MM.1S (cell line): Measurements from ENCODE around the gene LSAMP.

ENCODE experiments used
- DNase-seq: peaks from one replicate; pipeline ENCODE4 v3.0.0-alpha.2; 2015
- H2AFZ ChIP-seq: fragments of 300-600 bp; sonication (generic); 2 replicates; pipeline ENCODE4 v1.6.0; 2016; ENCODE audit warnings: antibody characterized with exemption, low read length
- H3F3A ChIP-seq: fragments of 300-600 bp; sonication (generic); 2 replicates; pipeline ENCODE4 v1.6.1; 2016; ENCODE audit warnings: mild to moderate bottlenecking, antibody characterized with exemption, low read length, moderate library complexity, mixed read lengths; ENCODE audit not compliant: insufficient read depth
- H3K27ac ChIP-seq: fragments of 300-600 bp; sonication (generic); 2 replicates; pipeline ENCODE4 v1.5.1; 2016; ENCODE audit warnings: mild to moderate bottlenecking, low read length
- H3K27me3 ChIP-seq: fragments of 300-600 bp; sonication (generic); replicated peaks from 2 replicates; pipeline ENCODE4 v1.6.0; 2016; ENCODE audit warnings: low read length; ENCODE audit not compliant: insufficient read depth
- H3K36me3 ChIP-seq: fragments of 300-600 bp; sonication (generic); replicated peaks from 2 replicates; pipeline ENCODE4 v1.6.1; 2016; ENCODE audit warnings: mild to moderate bottlenecking, low read length, mixed read lengths; ENCODE audit not compliant: insufficient read depth
- H3K4me1 ChIP-seq: fragments of 300-600 bp; sonication (generic); 2 replicates; pipeline ENCODE4 v1.6.1; 2016; ENCODE audit warnings: low read length, mixed read lengths
- H3K4me2 ChIP-seq: fragments of 300-600 bp; sonication (generic); 2 replicates; pipeline ENCODE4 v1.6.0; 2016; ENCODE audit warnings: low read depth, low read length
- H3K4me3 ChIP-seq: fragments of 300-600 bp; sonication (generic); 2 replicates; pipeline ENCODE4 v1.5.1; 2016; ENCODE audit warnings: low read length, mixed read lengths
- H3K79me2 ChIP-seq: fragments of 300-600 bp; sonication (generic); 2 replicates; pipeline ENCODE4 v1.6.1; 2016; ENCODE audit warnings: mixed run types, low read length, mixed read lengths
- H3K9ac ChIP-seq: fragments of 300-600 bp; sonication (generic); 2 replicates; pipeline ENCODE4 v1.6.1; 2016; ENCODE audit warnings: low read length, mixed read lengths
- H3K9me2 ChIP-seq: fragments of 300-600 bp; sonication (generic); replicated peaks from 2 replicates; pipeline ENCODE4 v1.6.1; 2016; ENCODE audit warnings: mild to moderate bottlenecking, low read length, mixed read lengths; ENCODE audit not compliant: insufficient read depth
- H3K9me3 ChIP-seq: fragments of 300-600 bp; sonication (generic); replicated peaks from 2 replicates; pipeline ENCODE4 v1.6.1; 2016; ENCODE audit warnings: mild to moderate bottlenecking, low read length, mixed read lengths; ENCODE audit not compliant: insufficient read depth
- H4K20me1 ChIP-seq: fragments of 300-600 bp; sonication (generic); 2 replicates; pipeline ENCODE4 v1.6.1; 2016; ENCODE audit warnings: mild to moderate bottlenecking, low read length, moderate library complexity, mixed read lengths; ENCODE audit not compliant: insufficient read depth
- CTCF ChIP-seq: fragments of 300-600 bp; sonication (generic); IDR thresholded peaks from 2 replicates; pipeline ENCODE4 v1.5.1; 2016; ENCODE audit warnings: antibody characterized with exemption, low read length, mixed read lengths
- EZH2 ChIP-seq: fragments of 300-600 bp; sonication (generic); optimal IDR thresholded peaks from 2 replicates; pipeline ENCODE3; 2017; ENCODE audit warnings: low read depth, mild to moderate bottlenecking, antibody characterized with exemption, low read length, mixed read lengths
- EZH2phosphoT487 ChIP-seq: fragments of 300-600 bp; sonication (generic); IDR thresholded peaks from 2 replicates; pipeline ENCODE4 v1.6.1; 2018; ENCODE audit warnings: antibody characterized with exemption, low read length

Gene LSAMP

GRCh38 chr3:115975353-115975752 lies 469.9 kb downstream of the LSAMP start:
- Histone ChIP-seq H3F3A (no peaks in the 10 kb centered on the region), H3K79me2 (no peaks in the 10 kb centered on the region), H3K9me3 (no peaks in the 10 kb centered on the region), H3K27me3 (no peaks in the 10 kb centered on the region), H3K36me3 (no peaks in the 10 kb centered on the region), H3K4me1 (no peaks in the 10 kb centered on the region), H4K20me1 (no peaks in the 10 kb centered on the region), H3K4me2 (no peak overlapping the region), H2AFZ (no peak overlapping the region), H3K27ac (no peak overlapping the region), H3K9me2 (no peaks in the 10 kb centered on the region), H3K4me3 (no peak overlapping the region), H3K9ac (no peak overlapping the region)
- DNase-seq: no peak
- TF ChIP-seq CTCF (no peak), EZH2phosphoT487 (no peak), EZH2 (no peak)

- Histone ChIP-seq H3K79me2 (no peaks in the 10 kb centered on the region), H3K27me3 (no peaks in the 10 kb centered on the region), H2AFZ (no peak overlapping the region), H3K27ac (no peak overlapping the region), H3F3A (no peaks in the 10 kb centered on the region), H3K9ac (no peak overlapping the region), H3K36me3 (no peaks in the 10 kb centered on the region), H4K20me1 (no peaks in the 10 kb centered on the region), H3K4me1 (no peaks in the 10 kb centered on the region), H3K4me3 (no peak overlapping the region), H3K9me2 (no peaks in the 10 kb centered on the region), H3K9me3 (no peaks in the 10 kb centered on the region), H3K4me2 (no peak overlapping the region)
- TF ChIP-seq EZH2phosphoT487: no peak
- TF ChIP-seq CTCF: no peak
- TF ChIP-seq EZH2: no peak
- no peak for DNase-seq
These were observed 470.3 kb downstream of the LSAMP start for GRCh38 chr3:115974940-115975339.

GRCh38 chr3:115968871-115969270 lies 476.4 kb downstream of the LSAMP start:
- H3F3A ChIP-seq: no peaks in the 10 kb centered on the region
- no peak overlapping the region for H3K27ac ChIP-seq
- H3K9me3 ChIP-seq: no peaks in the 10 kb centered on the region
- H3K27me3 ChIP-seq: no peaks in the 10 kb centered on the region
- TF ChIP-seq EZH2phosphoT487 (no peak), EZH2 (no peak), CTCF (no peak)
- no peaks in the 10 kb centered on the region for H4K20me1 ChIP-seq
- no peak overlapping the region for H3K9ac ChIP-seq
- H3K79me2 ChIP-seq: no peaks in the 10 kb centered on the region
- H3K4me3 ChIP-seq: no peak overlapping the region
- no peaks in the 10 kb centered on the region for H3K36me3 ChIP-seq
- H3K4me1 ChIP-seq: no peaks in the 10 kb centered on the region
- H3K4me2 ChIP-seq: no peak overlapping the region
- H2AFZ ChIP-seq: no peak overlapping the region
- DNase-seq: no peak
- H3K9me2 ChIP-seq: no peaks in the 10 kb centered on the region
